SJSA1 (cell line): ENCODE data around the gene RDM1. TPM values are rescaled to one million over a fixed set of nuclear protein-coding genes. Genes with fewer than 3 reads are reported as not detected.

Experiments
- DNase-seq, 2 experiments: peaks; one replicate each; pipeline ENCODE4 v3.0.0-alpha.2; 2015 to 2020; ENCODE audit warnings: low spot score in 2 of 2, low read depth in 1 of 2
- H3K27ac ChIP-seq: fragments of 250-450 bp; sonication (Bioruptor Pico); 2 replicates; pipeline ENCODE4 v1.5.1; 2020; ENCODE audit warnings: mild to moderate bottlenecking, moderate library complexity
- H3K27me3 ChIP-seq: fragments of 250-450 bp; sonication (Bioruptor Pico); replicated peaks from 2 replicates; pipeline ENCODE4 v1.5.1; 2020; ENCODE audit warnings: mild to moderate bottlenecking, moderate library complexity
- H3K36me3 ChIP-seq: fragments of 250-450 bp; sonication (Bioruptor Pico); 2 replicates; pipeline ENCODE4 v1.5.1; 2020; ENCODE audit warnings: mild to moderate bottlenecking
- H3K4me1 ChIP-seq: fragments of 250-450 bp; sonication (Bioruptor Pico); replicated peaks from 2 replicates; pipeline ENCODE4 v1.6.1; 2021; ENCODE audit warnings: mild to moderate bottlenecking
- H3K4me3 ChIP-seq: fragments of 250-450 bp; sonication (Bioruptor Pico); 2 replicates; pipeline ENCODE4 v1.5.1; 2020; ENCODE audit warnings: mild to moderate bottlenecking
- H3K9me3 ChIP-seq: fragments of 250-450 bp; sonication (Bioruptor Pico); replicated peaks from 2 replicates; pipeline ENCODE4 v1.5.1; 2020; ENCODE audit warnings: mild to moderate bottlenecking
- total RNA-seq: library from RNA; depleted of rRNA; stranded (reverse); fragments of >200 nt; shearing (Covaris generic); gene quantifications from 2 replicates; pipeline ENCODE4 v1.2.3, GENCODE V29; 2014; rRNA removed

The RDM1 gene
- total RNA-seq, 1 experiment from 2014 or later = 0.11 TPM

DNA sequence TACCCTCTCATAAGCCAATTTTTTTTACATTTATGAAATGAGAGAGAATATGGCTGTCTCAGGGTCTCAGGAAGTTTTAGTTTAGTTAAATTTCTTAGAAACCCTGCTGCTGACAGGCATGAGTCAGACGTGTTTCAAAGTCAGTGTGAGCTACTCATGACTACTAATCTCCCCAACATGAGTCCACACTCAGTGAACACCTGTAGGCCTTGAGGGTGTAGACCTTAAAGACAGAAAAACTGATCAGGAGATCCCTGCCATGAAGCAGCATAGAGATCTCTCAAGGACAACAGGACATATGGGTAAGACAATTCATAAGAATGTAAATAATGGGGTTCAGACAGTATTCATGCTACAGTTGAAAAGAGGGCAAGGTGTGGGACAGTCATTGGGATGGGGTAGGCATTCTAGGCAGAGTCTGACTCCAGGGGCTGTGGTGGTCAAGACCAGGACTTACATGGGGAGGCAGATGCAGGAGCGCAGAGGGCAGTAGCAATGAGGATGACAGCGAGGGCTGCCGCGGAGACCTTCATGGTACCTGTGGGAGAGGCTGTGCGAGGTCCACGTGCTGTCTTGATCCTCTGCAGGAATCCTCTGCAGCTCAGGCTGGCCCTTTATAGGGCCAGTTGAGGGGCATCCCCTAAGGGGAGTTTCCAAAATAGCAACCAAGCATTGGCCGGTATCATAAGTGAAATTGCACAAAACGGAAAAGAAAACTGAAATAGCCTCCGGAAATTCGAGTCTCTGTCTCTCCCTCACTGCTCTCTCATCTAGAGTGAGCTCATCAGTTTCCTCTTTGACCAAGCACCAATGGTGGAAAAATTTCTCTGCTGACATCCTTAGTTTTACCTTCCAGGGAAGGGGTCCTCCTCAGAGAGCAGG is 50.6 kb downstream of the RDM1 start, which contains the start of gene CCL5:
CCL5 (minus strand) TSS at position 588 of the 882 bp plus-strand sequence.
- Histone ChIP-seq H3K27me3 (no peaks in the 10 kb centered on the region), H3K36me3 (no peaks in the 10 kb centered on the region), H3K27ac (no peak within 1 kb of the TSS), H3K4me3 (no peak within 1 kb of the TSS), H3K4me1 (no peaks in the 10 kb centered on the region), H3K9me3 (no peaks in the 10 kb centered on the region)
- DNase-seq = no peak

DNA sequence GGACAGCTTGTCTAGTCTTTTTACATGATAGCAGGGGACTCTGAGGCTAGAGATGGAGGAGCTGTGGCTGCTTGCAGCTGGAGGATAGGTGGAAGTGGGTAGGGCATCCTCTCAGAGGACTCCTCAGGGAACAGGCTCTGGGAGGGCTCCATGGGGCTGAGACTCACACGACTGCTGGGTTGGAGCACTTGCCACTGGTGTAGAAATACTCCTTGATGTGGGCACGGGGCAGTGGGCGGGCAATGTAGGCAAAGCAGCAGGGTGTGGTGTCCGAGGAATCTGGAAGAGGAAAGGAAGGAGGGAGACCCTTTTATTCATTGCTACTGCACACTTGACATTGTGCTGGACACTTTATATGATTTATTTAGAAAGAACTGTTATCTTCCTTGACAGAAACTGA is 52.2 kb downstream of the RDM1 start:
- H3K27me3 ChIP-seq = no peaks in the 10 kb centered on the region
- DNase-seq = no peak
- no peaks in the 10 kb centered on the region for H3K9me3 ChIP-seq
- no peaks in the 10 kb centered on the region for H3K36me3 ChIP-seq
- H3K4me1 ChIP-seq = no peaks in the 10 kb centered on the region
- no peak overlapping the region for H3K4me3 ChIP-seq
- no peak overlapping the region for H3K27ac ChIP-seq

DNA sequence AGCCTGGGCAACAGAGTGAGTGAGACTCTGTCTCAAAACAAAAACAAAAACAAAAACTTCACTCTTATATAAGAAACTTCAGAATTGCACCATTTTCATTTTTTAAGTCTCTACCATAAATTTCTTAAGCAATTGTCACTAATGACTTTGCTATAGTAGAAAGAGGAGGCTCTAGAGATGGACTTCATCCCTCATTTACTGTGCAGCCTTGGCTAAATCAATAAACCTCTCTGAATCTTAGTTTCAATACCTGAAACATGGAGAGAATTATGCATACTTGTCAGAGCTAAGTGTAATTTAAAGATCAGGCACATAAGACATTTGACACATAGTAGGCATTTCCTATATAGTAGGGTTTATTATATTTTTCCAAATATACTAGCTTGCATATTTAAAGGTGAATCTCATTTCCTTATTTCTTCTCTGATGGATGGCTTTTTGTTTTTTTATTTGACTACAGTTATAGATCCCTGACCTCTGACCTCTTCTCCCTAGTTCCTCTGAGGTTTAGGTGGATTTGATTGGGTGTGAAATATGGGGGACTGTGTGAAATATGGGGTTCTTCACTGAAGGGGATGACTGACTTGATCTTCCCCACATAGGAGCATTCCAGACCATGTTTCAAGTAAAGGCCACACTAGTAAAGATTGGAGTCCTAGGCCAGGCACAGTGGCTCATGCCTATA is 53.1 kb downstream of the RDM1 start:
- Histone ChIP-seq H3K27me3 (no peaks in the 10 kb centered on the region), H3K27ac (no peak overlapping the region), H3K9me3 (no peaks in the 10 kb centered on the region), H3K4me1 (no peaks in the 10 kb centered on the region), H3K4me3 (no peak overlapping the region), H3K36me3 (no peaks in the 10 kb centered on the region)
- no peak for DNase-seq

- Histone ChIP-seq H3K4me3 (no peak overlapping the region), H3K9me3 (no peaks in the 10 kb centered on the region), H3K4me1 (no peaks in the 10 kb centered on the region), H3K27me3 (no peaks in the 10 kb centered on the region), H3K27ac (no peak overlapping the region), H3K36me3 (no peaks in the 10 kb centered on the region)
- no peak for DNase-seq
These were observed 54.0 kb downstream of the RDM1 start for GRCh38 chr17:35876534-35876933.

GRCh38 chr17:35875800-35876139 is 54.8 kb downstream of the RDM1 start:
- Histone ChIP-seq H3K36me3 (no peaks in the 10 kb centered on the region), H3K4me3 (no peak overlapping the region), H3K4me1 (no peaks in the 10 kb centered on the region), H3K9me3 (no peaks in the 10 kb centered on the region), H3K27me3 (no peaks in the 10 kb centered on the region), H3K27ac (no peak overlapping the region)
- DNase-seq = no peak

DNA sequence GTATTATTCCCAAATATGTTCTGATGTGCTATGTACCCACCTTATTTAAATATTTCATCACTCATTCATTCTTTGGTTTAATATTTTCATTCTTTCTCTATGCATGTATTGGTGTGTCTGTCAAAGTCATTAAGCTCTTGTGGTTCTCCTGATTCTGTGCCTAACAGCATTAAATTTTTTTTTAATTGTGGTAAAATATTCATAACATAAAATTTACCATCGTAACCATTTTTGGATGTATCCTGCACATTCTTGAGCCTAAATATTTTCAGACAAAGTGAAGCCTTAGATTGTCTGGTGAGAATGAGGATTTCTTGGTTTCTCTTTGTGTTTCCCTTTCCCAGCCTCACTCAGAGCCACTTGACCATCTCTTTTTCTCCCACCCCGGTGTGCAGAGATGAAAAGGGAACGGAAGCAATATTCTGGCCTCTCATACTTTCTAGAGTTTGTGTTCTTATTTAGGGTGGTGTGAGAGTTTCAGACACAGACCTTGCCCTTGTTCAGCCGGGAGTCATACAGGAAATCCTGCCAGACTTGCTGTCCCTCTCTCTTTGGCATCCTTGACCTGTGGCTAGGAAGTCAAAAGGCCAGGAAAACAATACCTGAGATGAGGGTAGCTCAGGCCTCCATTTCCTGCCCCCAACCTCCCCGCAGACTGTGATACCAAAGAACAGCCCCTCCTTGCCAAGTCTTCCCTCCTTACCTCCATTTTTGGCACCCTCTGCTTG is 55.3 kb downstream of the RDM1 start:
- DNase-seq = no peak
- no peak overlapping the region for H3K4me3 ChIP-seq
- H3K9me3 ChIP-seq = no peaks in the 10 kb centered on the region
- H3K27ac ChIP-seq = no peak overlapping the region
- H3K27me3 ChIP-seq = no peaks in the 10 kb centered on the region
- no peaks in the 10 kb centered on the region for H3K36me3 ChIP-seq
- H3K4me1 ChIP-seq = no peaks in the 10 kb centered on the region

DNA sequence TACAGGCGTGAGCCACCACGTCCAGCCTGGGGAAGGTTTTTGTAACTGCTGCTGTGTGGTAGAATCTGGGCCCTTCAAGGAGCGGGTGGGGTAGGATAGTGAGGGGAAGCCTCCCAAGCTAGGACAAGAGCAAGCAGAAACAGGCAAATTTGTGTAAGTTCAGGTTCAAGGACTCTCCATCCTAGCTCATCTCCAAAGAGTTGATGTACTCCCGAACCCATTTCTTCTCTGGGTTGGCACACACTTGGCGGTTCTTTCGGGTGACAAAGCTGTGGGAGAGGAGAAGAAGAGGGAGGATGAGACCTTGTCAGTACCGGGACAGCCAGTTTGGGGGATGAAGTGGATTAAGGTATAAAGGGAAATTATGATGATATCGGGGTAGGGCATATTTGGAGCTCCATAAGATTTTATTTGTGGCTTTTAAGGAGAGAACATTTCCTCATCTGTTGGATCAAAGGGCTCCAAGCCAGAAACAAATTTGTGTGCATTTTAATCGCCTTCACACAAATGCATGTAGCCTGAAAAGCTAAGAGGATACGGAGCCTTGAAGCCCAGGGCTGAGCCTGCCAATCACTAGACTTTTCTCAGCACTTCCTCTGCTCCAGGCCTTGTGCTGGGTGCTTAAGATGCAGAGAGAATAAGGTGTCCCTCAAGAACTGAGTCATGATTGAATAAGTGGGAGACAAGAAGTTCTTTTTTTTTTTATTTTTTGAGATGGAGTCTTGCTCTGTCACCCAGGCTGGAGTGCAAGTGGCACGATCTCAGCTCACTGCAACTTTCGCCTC is 58.2 kb downstream of the RDM1 start:
- no peak overlapping the region for H3K4me3 ChIP-seq
- no peaks in the 10 kb centered on the region; the same call in 1 of the 2 replicates for H3K27me3 ChIP-seq
- no peaks in the 10 kb centered on the region for H3K4me1 ChIP-seq
- DNase-seq = no peak
- H3K36me3 ChIP-seq = no peaks in the 10 kb centered on the region
- H3K27ac ChIP-seq = no peak overlapping the region
- no peaks in the 10 kb centered on the region for H3K9me3 ChIP-seq

DNA sequence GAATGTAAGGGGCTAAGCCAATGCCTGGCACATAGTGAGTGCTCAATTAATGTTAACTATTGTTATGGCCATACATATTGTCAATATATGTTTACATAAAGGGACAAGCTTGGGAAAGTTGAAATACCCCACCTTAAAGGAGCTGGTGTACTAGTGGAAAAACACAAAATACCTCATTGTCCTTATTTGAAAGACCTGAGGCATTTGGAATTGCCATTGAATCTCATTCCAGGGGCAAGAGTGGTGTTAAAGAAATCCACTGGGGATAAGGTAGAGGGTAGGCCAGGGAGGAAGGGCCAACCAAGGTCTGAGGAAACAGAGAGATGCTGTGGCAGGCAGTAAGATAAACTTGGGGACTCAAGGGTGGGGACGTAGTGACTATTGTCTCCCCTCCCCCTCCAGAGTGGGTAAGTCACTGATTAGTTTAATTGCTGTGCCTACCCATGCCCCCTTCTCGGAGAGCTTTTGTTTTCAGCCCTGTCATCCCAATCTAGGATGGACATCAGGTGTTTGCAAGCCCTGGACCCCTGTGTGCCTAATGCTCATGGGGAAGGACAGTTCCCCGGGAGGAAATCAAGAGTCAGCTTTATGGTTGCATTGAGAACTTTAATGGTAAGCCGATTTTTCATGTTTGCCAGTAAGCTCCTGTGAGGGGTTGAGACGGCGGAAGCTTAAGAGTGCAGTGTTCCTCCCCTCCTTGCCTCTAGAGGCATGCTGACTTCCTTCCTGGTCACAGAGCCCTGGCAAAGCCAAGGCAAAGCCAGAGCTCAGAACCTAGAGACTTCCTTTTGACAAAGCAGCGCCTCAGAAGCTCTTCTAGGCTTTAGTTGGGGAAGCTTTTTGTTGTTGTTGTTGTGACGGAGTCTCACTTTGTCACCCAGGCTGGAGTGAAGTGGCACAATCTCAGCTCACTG is 59.4 kb downstream of the RDM1 start:
- Histone ChIP-seq H3K4me3 (no peak overlapping the region), H3K36me3 (no peaks in the 10 kb centered on the region), H3K4me1 (no peaks in the 10 kb centered on the region), H3K27me3 (no peaks in the 10 kb centered on the region; the same call in 1 of the 2 replicates), H3K27ac (no peak overlapping the region), H3K9me3 (no peaks in the 10 kb centered on the region)
- DNase-seq = no peak

- Histone ChIP-seq H3K27me3 (no peaks in the 10 kb centered on the region; the same call in 1 of the 2 replicates), H3K27ac (no peak within 1 kb of the TSS), H3K36me3 (no peaks in the 10 kb centered on the region), H3K4me1 (no peaks in the 10 kb centered on the region), H3K9me3 (no peaks in the 10 kb centered on the region), H3K4me3 (no peak within 1 kb of the TSS)
- no peak for DNase-seq
These were observed 61.8 kb downstream of the RDM1 start, which contains the start of gene HEATR9 for GRCh38 chr17:35868737-35869136. Gene HEATR9, minus strand, starts transcription at chr17:35868891. Its CDS starts 149 bp downstream, at chr17:35868742.

Other genes starting within 250 kb of the RDM1 start
- gene RASL10B, start 199.1 kb downstream of the RDM1 start, total RNA-seq = 0.16 and 0.22 TPM in 2 replicates
- not detected in 2 replicates for gene GAS2L2, start 177.5 kb downstream of the RDM1 start, total RNA-seq
- gene C17orf50, start 169.9 kb downstream of the RDM1 start, total RNA-seq = not detected in 2 replicates
- 2.9 and 8.3 TPM in 2 replicates for gene MMP28, start 135.1 kb downstream of the RDM1 start, total RNA-seq
- gene TAF15, start 121.3 kb downstream of the RDM1 start, total RNA-seq = 15.5 and 33.6 TPM in 2 replicates
- gene HEATR9, start 61.9 kb downstream of the RDM1 start, total RNA-seq = not detected in 2 replicates
- not detected in 2 replicates for gene CCL5, start 50.4 kb downstream of the RDM1 start, total RNA-seq
- gene LYZL6, start 12.9 kb upstream of the RDM1 start, total RNA-seq = not detected in 2 replicates
- gene CCL16, start 50.7 kb upstream of the RDM1 start, total RNA-seq = not detected in 2 replicates
- not detected in 2 replicates for gene CCL14, start 56.0 kb upstream of the RDM1 start, total RNA-seq
- not detected in 2 replicates for gene CCL15, start 70.8 kb upstream of the RDM1 start, total RNA-seq
- not detected in 2 replicates for gene CCL23, start 87.2 kb upstream of the RDM1 start, total RNA-seq
- gene CCL18, start 133.5 kb upstream of the RDM1 start, total RNA-seq = not detected in 2 replicates
- gene CCL3, start 159.4 kb upstream of the RDM1 start, total RNA-seq = not detected in 2 replicates
- gene CCL4, start 173.1 kb upstream of the RDM1 start, total RNA-seq = not detected in 2 replicates
- 0.66 TPM in 1 of 2 replicates, not detected in the other for gene TBC1D3B, start 245.9 kb upstream of the RDM1 start, total RNA-seq